Nephron (organoid): ENCODE measurements around the gene AKT2.

Experiments
- H3K27ac Mint-ChIP-seq, 3 experiments: 2 replicates each; pipeline ENCODE4 v1.8.0; 2020; ENCODE audit warnings: mixed read lengths in 3 of 3, mild to moderate bottlenecking in 2 of 3, moderate library complexity in 1 of 3
- H3K27me3 Mint-ChIP-seq: 2 replicates; pipeline ENCODE4 v1.8.0; 2021; ENCODE audit warnings: low read depth, mild to moderate bottlenecking, moderate library complexity, mixed read lengths
- H3K36me3 Mint-ChIP-seq: 2 replicates; pipeline ENCODE4 v1.8.0; 2020; ENCODE audit warnings: low read depth, mixed read lengths
- H3K4me1 Mint-ChIP-seq: 2 replicates; pipeline ENCODE4 v1.8.0; 2020; ENCODE audit warnings: mixed read lengths
- H3K4me3 Mint-ChIP-seq, 3 experiments: 2 replicates each; pipeline ENCODE4 v1.8.0; 2020; ENCODE audit warnings: mild to moderate bottlenecking in 3 of 3, mixed read lengths in 3 of 3, moderate library complexity in 2 of 3
- H3K9me3 Mint-ChIP-seq: 2 replicates; pipeline ENCODE4 v1.8.0; 2020; ENCODE audit warnings: mixed read lengths
- CTCF ChIP-seq, 3 experiments: fragments of 200-600 bp; sonication (generic); IDR thresholded peaks; one replicate each; pipeline ENCODE4 v1.5.0; 2021; ENCODE audit warnings: antibody characterized with exemption in 3 of 3; ENCODE audit not compliant: unreplicated experiment in 3 of 3

AKT2 gene

DNA sequence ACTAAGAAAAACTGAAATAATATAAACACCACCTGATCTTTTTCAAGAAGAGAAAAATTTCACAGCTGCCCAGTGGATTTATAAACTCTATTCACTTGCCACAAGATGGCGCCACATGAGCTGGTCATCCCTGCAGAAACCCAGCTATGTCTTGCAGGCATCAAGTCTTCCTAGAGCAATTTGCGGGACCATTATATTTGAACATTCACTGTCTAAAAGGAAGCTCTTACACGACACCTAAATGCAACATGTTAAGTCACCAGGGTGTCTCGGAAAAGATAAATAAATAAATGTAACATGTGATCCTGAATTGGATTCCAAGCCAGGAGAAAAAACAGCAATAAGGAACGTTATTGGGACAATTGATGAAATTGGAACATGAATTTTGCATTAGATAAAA lies 20.3 kb upstream of the AKT2 start:
- Mint-ChIP-seq H3K4me3 (no peak overlapping the region), H3K36me3 (no peaks in the 10 kb centered on the region), H3K27me3 (no peaks in the 10 kb centered on the region), H3K4me1 (peaks cover 16% of the 10 kb centered on the region), H3K9me3 (no peaks in the 10 kb centered on the region), H3K27ac (peak overlapping the region in 2 of 3 experiments; percentile 9 to 21)
- TF ChIP-seq CTCF (IDR thresholded peaks at IDR 0.05; ENCODE audit: unreplicated experiment in 3 of 3), result peak; percentile 80 to 82 (median 81)

DNA sequence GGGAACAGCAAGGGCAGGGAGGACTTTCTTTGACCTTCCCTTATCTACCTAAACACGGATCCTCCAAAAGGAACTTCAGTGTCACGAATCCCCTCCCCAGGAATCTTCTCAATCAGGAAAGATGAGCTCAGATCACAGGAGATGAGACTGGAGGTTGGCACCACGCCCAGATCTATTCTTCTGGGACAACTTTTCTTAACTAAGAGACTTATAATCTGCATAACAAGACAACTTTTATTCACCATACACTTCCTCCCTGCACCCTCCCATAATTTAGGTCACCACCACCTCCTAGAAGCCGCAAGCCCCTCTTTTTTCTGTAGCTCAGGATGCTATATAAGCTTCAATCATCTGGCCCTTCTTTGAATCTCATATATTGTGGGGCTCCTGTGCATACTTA lies 19.2 kb upstream of the AKT2 start:
- no peak for TF ChIP-seq CTCF (IDR thresholded peaks at IDR 0.05; ENCODE audit: unreplicated experiment in 3 of 3)

GRCh38 chr19:40303765-40304164 lies 18.6 kb upstream of the AKT2 start:
- Mint-ChIP-seq H3K4me3 (no peak overlapping the region), H3K9me3 (no peaks in the 10 kb centered on the region), H3K4me1 (peaks cover 16% of the 10 kb centered on the region), H3K36me3 (no peaks in the 10 kb centered on the region), H3K27me3 (no peaks in the 10 kb centered on the region), H3K27ac (peak overlapping the region in 2 of 3 experiments; percentile 72 to 78)
- no peak for TF ChIP-seq CTCF (IDR thresholded peaks at IDR 0.05; ENCODE audit: unreplicated experiment in 3 of 3)

More for the DNA sequence above, 19.2 kb upstream of the AKT2 start:
- Mint-ChIP-seq H3K4me3 (no peak overlapping the region), H3K27ac (peak overlapping the region in 2 of 3 experiments; percentile 72 to 78), H3K4me1 (peaks cover 16% of the 10 kb centered on the region), H3K36me3 (no peaks in the 10 kb centered on the region), H3K27me3 (no peaks in the 10 kb centered on the region), H3K9me3 (no peaks in the 10 kb centered on the region)

GRCh38 chr19:40302224-40303011 lies 17.3 kb upstream of the AKT2 start:
- no peak for TF ChIP-seq CTCF (IDR thresholded peaks at IDR 0.05; ENCODE audit: unreplicated experiment in 3 of 3)
- Mint-ChIP-seq H3K4me1 (peaks cover 16% of the 10 kb centered on the region), H3K4me3 (no peak overlapping the region), H3K9me3 (no peaks in the 10 kb centered on the region), H3K36me3 (no peaks in the 10 kb centered on the region), H3K27me3 (no peaks in the 10 kb centered on the region), H3K27ac (no peak overlapping the region)

DNA sequence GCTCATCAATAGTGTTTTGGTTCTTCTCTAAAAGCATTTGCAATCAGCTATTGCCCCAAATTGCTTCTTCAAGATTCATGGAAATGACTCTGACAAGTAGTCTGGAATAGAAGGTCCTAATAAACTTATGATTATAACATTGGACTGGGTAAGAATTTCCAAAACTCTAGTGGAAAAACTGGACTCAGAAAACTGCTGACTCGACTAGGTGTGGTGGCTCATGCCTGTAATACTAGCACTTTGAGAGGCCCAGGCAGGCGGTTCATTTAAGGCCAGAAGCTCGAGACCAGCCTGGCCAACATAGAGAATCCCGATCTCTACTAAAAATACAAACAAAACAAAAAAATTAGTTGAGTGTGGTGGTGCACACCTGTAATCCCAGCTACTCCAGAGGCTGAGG lies 15.5 kb upstream of the AKT2 start:
- peaks cover 16% of the 10 kb centered on the region for H3K4me1 Mint-ChIP-seq
- no peaks in the 10 kb centered on the region for H3K9me3 Mint-ChIP-seq
- no peaks in the 10 kb centered on the region for H3K36me3 Mint-ChIP-seq
- no peak for TF ChIP-seq CTCF (IDR thresholded peaks at IDR 0.05; ENCODE audit: unreplicated experiment in 3 of 3)
- H3K4me3 Mint-ChIP-seq, result no peak overlapping the region
- no peak overlapping the region for H3K27ac Mint-ChIP-seq
- H3K27me3 Mint-ChIP-seq, result no peaks in the 10 kb centered on the region

DNA sequence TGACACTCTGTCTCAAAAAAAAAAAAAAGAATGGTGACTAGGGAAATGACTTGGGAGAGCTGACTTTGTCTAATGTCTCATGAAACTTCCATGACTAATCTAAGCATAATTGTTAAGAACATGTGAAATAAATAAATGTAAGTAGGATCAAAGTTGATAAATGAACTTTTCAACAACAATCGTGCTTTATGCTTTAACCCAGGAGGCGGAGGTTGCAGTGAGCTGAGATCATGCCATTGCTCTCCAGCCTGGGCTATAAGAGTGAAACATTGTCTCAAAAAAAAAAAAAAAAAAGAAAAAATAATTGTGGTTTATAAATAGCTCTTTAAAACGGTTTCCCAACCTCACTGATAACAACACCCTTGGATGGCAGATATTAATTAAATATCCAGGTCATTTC lies 12.9 kb upstream of the AKT2 start:
- Mint-ChIP-seq H3K27me3 (no peaks in the 10 kb centered on the region), H3K9me3 (no peaks in the 10 kb centered on the region), H3K27ac (no peak overlapping the region), H3K36me3 (no peaks in the 10 kb centered on the region), H3K4me1 (no peaks in the 10 kb centered on the region), H3K4me3 (no peak overlapping the region)
- no peak for TF ChIP-seq CTCF (IDR thresholded peaks at IDR 0.05; ENCODE audit: unreplicated experiment in 3 of 3)
